HG03354 (cell line): ENCODE data around the gene NME4.
"Not testable (repeated sequence)": the region's sequence is repeated elsewhere in the genome, so short reads cannot be mapped to it uniquely, and the experiment has no call there.

Source experiments
- ATAC-seq: cut with Tn5 transposase; IDR thresholded peaks from one replicate; pipeline ENCODE4 v1.9.1; 2021; ENCODE audit warnings: mild to moderate bottlenecking; ENCODE audit not compliant: unreplicated experiment, poor library complexity, severe bottlenecking

The NME4 gene

GRCh38 chr16:392450-393030 lies 4.5 kb upstream of the NME4 start:
- ATAC-seq = no peak

GRCh38 chr16:396199-396598 lies 800 bp upstream of the NME4 start:
- no peak for ATAC-seq

- no peak for ATAC-seq
These were observed 394 bp upstream of the NME4 start for GRCh38 chr16:396605-397004.

GRCh38 chr16:397736-398332 lies 835 bp downstream of the NME4 start:
- no peak for ATAC-seq

- no peak for ATAC-seq
These were observed 1.8 kb downstream of the NME4 start for GRCh38 chr16:398561-399339.

- ATAC-seq = no peak
These were observed 2.5 kb downstream of the NME4 start for GRCh38 chr16:399340-400019.

GRCh38 chr16:400061-400591 lies 3.1 kb downstream of the NME4 start:
- no peak for ATAC-seq

GRCh38 chr16:401468-402348 lies 4.7 kb downstream of the NME4 start, which contains the start of gene DECR2:
TSS of gene DECR2 (plus strand) at chr16:401885. CDS start at chr16:401964, 79 bp downstream.
- peak; percentile 56 for ATAC-seq

- no peak for ATAC-seq
These were observed 8.0 kb downstream of the NME4 start for GRCh38 chr16:404971-405486.

GRCh38 chr16:405548-406506 lies 8.8 kb downstream of the NME4 start:
- no peak for ATAC-seq

- no peak for ATAC-seq
These were observed 10.3 kb downstream of the NME4 start for GRCh38 chr16:407253-407652.

GRCh38 chr16:410516-411178 lies 13.6 kb downstream of the NME4 start:
- ATAC-seq = no peak

GRCh38 chr16:411576-412265 lies 14.7 kb downstream of the NME4 start:
- no peak for ATAC-seq

- ATAC-seq = no peak
These were observed 17.6 kb downstream of the NME4 start for GRCh38 chr16:414395-415169.

GRCh38 chr16:415170-415498 lies 18.1 kb downstream of the NME4 start:
- ATAC-seq = not testable (repeated sequence)

GRCh38 chr16:422179-422578 lies 25.2 kb downstream of the NME4 start:
- not testable (repeated sequence) for ATAC-seq
